ENCODE measurements around the gene RNF130. TPM values are rescaled to one million over a fixed set of nuclear protein-coding genes. Genes with fewer than 3 reads are reported as not detected.

The RNF130 gene
- total RNA-seq, 1 donor from 2014 or later, result 183 TPM

GRCh38 chr5:179978792-179979191 lies 92.8 kb downstream of the RNF130 start:
- Histone ChIP-seq H3K4me1 (no peaks in the 10 kb centered on the region), H4K20me1 (ENCODE audit: low read depth) (peaks cover 54% of the 10 kb centered on the region), H3K27ac (no peak overlapping the region), H3K9me3 (ENCODE audit: low read depth) (no peaks in the 10 kb centered on the region), H2AFZ (replicated peaks) (no peak overlapping the region), H3K27me3 (no peaks in the 10 kb centered on the region), H3K4me2 (no peak overlapping the region), H3K36me3 (peaks cover 9% of the 10 kb centered on the region), H3K79me2 (ENCODE audit: low read depth) (peaks cover 12% of the 10 kb centered on the region), H3K4me3 (no peak overlapping the region), H3F3A (ENCODE audit: low read depth) (peaks cover 18% of the 10 kb centered on the region), H3K9ac (no peak overlapping the region)
- no peak for DNase-seq (ENCODE audit: low spot score)
- Mint-ChIP-seq H3K27ac (no peak overlapping the region), H3K4me3 (no peak overlapping the region), H3K36me3 (peaks cover 54% of the 10 kb centered on the region), H3K9me3 (no peaks in the 10 kb centered on the region), H3K27me3 (ENCODE audit: insufficient read depth, low read depth) (no peaks in the 10 kb centered on the region), H3K4me1 (peaks cover 12% of the 10 kb centered on the region)
- TF ChIP-seq CTCF (IDR thresholded peaks at IDR 0.05), result no peak
- TF ChIP-seq EZH2 (IDR thresholded peaks at IDR 0.05), result no peak
- TF ChIP-seq EZH2phosphoT487 (IDR thresholded peaks at IDR 0.05), result no peak

- H3F3A ChIP-seq (ENCODE audit: low read depth), result peaks cover 18% of the 10 kb centered on the region
- H4K20me1 ChIP-seq (ENCODE audit: low read depth), result peaks cover 38% of the 10 kb centered on the region
- H3K79me2 ChIP-seq (ENCODE audit: low read depth), result no peaks in the 10 kb centered on the region
- no peak for DNase-seq (ENCODE audit: low spot score)
- H3K4me2 ChIP-seq, result no peak overlapping the region
- H3K9ac ChIP-seq, result no peak overlapping the region
- no peak overlapping the region for H3K27ac ChIP-seq
- Mint-ChIP-seq H3K4me1 (peaks cover 12% of the 10 kb centered on the region), H3K9me3 (no peaks in the 10 kb centered on the region), H3K27me3 (ENCODE audit: insufficient read depth, low read depth) (peaks cover 2% of the 10 kb centered on the region), H3K36me3 (peaks cover 51% of the 10 kb centered on the region), H3K4me3 (no peak overlapping the region), H3K27ac (no peak overlapping the region)
- no peaks in the 10 kb centered on the region for H3K9me3 ChIP-seq (ENCODE audit: low read depth)
- no peak for TF ChIP-seq CTCF (IDR thresholded peaks at IDR 0.05)
- TF ChIP-seq EZH2 (IDR thresholded peaks at IDR 0.05), result no peak
- TF ChIP-seq EZH2phosphoT487 (IDR thresholded peaks at IDR 0.05), result no peak
- peaks cover 9% of the 10 kb centered on the region for H3K36me3 ChIP-seq
- no peaks in the 10 kb centered on the region for H3K4me1 ChIP-seq
- no peaks in the 10 kb centered on the region for H3K27me3 ChIP-seq
- no peak overlapping the region for H3K4me3 ChIP-seq
- H2AFZ ChIP-seq (replicated peaks), result no peak overlapping the region
Measured at GRCh38 chr5:179975713-179976134, 95.8 kb downstream of the RNF130 start.

- H3K36me3 ChIP-seq, result peaks cover 11% of the 10 kb centered on the region
Measured at GRCh38 chr5:179974946-179975712, 96.4 kb downstream of the RNF130 start.

More at GRCh38 chr5:179974946-179975712, 96.4 kb downstream of the RNF130 start:
- H3K4me3 Mint-ChIP-seq, result no peak overlapping the region
- peaks cover 12% of the 10 kb centered on the region for H3K4me1 Mint-ChIP-seq
- Histone ChIP-seq H3K27me3 (no peaks in the 10 kb centered on the region), H3K4me1 (no peaks in the 10 kb centered on the region), H3K4me3 (no peak overlapping the region), H3K27ac (peak overlapping the region; percentile 5), H3K79me2 (ENCODE audit: low read depth) (no peaks in the 10 kb centered on the region), H2AFZ (replicated peaks) (no peak overlapping the region), H3F3A (ENCODE audit: low read depth) (peaks cover 18% of the 10 kb centered on the region), H3K4me2 (no peak overlapping the region), H4K20me1 (ENCODE audit: low read depth) (peaks cover 33% of the 10 kb centered on the region), H3K9me3 (ENCODE audit: low read depth) (no peaks in the 10 kb centered on the region), H3K9ac (no peak overlapping the region)
- TF ChIP-seq EZH2 (IDR thresholded peaks at IDR 0.05) (no peak), CTCF (IDR thresholded peaks at IDR 0.05) (peak; percentile 57)
- H3K27ac Mint-ChIP-seq, result peak overlapping the region; percentile 70
- DNase-seq (ENCODE audit: low spot score), result peak; percentile 79
- peaks cover 2% of the 10 kb centered on the region for H3K27me3 Mint-ChIP-seq (ENCODE audit: insufficient read depth, low read depth)
- H3K36me3 Mint-ChIP-seq, result peaks cover 48% of the 10 kb centered on the region
- no peaks in the 10 kb centered on the region for H3K9me3 Mint-ChIP-seq
